Fibroblast of skin of back (primary cell): ENCODE results near the gene RASAL2.
"Not testable (repeated sequence)": the region's sequence is repeated elsewhere in the genome, so short reads cannot be mapped to it uniquely, and the experiment has no call there.

Source experiments
- DNase-seq: peaks from one replicate; pipeline ENCODE4 v3.0.0-alpha.2; 2013

The RASAL2 gene

DNA sequence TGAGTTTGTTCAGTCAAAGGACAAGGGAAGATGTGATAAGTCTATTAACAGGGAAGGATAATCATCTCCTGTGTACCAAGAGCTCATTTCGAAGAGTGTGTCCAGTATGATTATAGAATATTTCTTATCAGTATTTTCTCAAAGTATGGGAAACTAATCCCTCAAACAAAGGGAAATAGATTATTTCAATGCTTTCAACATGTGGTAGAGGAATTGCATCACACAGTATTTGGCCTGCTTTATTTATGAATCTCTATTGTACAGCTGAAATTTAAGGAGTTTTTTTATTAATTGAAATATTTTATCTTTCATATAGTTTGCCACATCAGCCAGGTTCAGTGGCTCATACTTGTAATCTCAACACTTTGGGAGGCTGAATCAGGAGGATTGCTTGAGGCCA lies 251.9 kb downstream of the RASAL2 start:
- no peak for DNase-seq

- no peak for DNase-seq
Observed at GRCh38 chr1:178349801-178350200, 255.9 kb downstream of the RASAL2 start.

DNA sequence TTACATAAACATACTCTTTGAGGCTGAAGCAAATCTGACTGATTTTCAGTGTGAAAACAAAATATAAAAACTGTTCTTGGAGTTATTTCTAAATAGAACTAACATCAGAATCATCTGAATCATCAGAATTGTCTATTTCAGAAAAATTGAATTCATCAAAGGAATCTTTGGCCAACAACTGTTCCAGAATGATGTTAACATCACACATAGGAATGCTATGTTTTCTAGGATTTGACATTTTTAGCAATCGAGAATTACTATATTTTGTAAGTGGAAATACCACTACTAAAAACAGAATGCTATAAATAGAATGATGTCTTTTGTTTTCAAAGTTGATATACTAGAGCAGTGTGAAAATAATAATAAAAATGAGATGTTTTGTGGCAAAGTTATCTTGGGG lies 258.0 kb downstream of the RASAL2 start:
- DNase-seq, result not testable (repeated sequence)

DNA sequence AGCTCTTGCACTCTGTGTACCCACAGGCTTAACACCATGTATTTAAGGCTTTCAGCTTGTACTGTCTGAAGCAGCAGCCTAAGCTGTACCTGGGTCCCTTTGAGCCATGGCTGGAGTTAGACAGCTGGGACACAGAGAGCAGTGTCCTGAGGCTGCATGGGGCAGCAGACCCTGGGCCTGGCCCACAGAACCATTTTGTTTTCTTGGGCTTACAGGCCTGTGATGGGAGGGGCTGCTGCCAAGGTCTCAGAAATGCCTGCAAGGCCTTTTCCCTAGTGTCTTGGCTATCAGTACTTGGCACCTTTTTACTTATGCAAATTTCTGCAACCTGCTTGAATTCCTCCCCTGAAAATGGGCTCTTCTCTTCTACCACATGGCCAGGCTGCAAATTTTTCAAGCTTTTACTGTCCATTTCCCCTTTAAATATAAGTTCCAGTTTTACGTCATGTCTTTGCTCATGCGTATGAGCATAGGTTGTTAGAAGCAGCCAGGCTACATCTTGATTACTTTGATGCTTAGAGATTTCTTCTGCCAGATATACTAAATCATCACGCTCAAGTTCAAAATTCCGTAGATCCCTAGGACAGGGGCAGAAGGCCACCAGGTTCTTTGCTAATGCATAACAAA lies 259.0 kb downstream of the RASAL2 start:
- DNase-seq, result no peak

- no peak for DNase-seq
Observed at GRCh38 chr1:178353524-178353923, 259.6 kb downstream of the RASAL2 start.

DNA sequence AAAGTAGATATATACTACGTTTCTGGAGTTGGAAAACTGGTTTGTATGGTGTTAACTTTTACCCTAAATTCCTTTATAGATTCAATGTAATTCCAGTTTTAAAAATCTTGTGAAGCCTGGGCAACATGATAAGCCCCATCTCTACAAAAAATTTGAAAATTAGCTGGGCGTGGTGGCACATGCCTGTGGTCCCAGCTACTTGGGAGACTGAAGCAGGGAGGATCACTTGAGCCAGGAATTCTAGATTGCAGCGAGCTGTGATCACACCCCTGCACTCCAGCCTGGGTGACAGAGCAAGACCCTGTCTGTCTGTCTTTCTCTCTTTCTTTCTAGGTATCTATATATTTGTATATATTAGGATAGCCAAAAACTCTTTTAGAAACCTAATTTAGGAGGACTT lies 260.9 kb downstream of the RASAL2 start:
- peak; percentile 73 for DNase-seq

- no peak for DNase-seq
Observed at GRCh38 chr1:178356299-178356698, 262.4 kb downstream of the RASAL2 start.

- DNase-seq, result peak; percentile 83
Observed at GRCh38 chr1:178358456-178358855, 264.6 kb downstream of the RASAL2 start.

- DNase-seq, result no peak
Observed at GRCh38 chr1:178360421-178360820, 266.5 kb downstream of the RASAL2 start.

DNA sequence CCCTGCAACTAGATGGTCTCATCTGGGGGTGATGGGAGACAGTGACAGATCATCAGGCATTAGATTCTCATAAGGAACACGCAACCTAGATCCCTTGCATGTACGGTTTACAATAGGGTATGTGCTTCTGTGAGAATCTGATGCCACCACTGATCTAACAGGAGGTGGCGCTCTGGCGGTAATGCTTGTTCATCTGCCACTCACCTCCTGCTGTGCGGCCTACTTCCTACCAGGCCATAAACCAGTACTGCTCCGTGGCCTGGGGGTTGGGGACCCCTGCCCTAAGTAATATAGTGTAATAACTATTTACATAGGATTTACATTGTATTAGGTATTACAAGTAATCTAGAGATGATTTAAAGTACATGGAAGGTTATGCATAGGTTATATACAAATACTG lies 267.9 kb downstream of the RASAL2 start:
- no peak for DNase-seq

GRCh38 chr1:178362747-178363146 lies 268.8 kb downstream of the RASAL2 start:
- DNase-seq, result peak; percentile 77

- no peak for DNase-seq
Observed at GRCh38 chr1:178364782-178365181, 270.9 kb downstream of the RASAL2 start.

DNA sequence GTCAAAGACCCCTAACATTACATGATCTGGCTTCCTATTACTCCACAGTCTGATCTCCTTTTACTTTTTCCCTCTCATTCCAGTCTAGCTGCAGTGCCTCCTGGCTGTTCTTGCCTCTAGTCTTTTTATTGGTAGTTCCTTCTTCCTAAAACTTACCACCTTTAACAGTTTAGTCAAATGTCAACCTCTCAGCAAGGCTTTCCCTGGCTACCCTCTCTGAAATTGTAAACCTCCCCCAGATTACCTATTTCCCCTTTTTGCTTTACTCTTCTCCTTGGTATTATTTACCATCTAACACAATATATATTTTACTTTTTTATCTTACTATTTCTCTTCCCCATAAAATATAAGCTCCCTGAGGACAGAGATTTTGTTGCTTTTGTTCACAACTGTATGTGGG lies 273.2 kb downstream of the RASAL2 start:
- no peak for DNase-seq

GRCh38 chr1:178368208-178368607 lies 274.3 kb downstream of the RASAL2 start:
- DNase-seq, result no peak

GRCh38 chr1:178371235-178371634 lies 277.3 kb downstream of the RASAL2 start:
- peak; percentile 52 for DNase-seq

GRCh38 chr1:178371933-178372388 lies 278.1 kb downstream of the RASAL2 start:
- no peak for DNase-seq

GRCh38 chr1:178374016-178374415 lies 280.1 kb downstream of the RASAL2 start:
- DNase-seq, result no peak

GRCh38 chr1:178376008-178376407 lies 282.1 kb downstream of the RASAL2 start:
- DNase-seq, result no peak

DNA sequence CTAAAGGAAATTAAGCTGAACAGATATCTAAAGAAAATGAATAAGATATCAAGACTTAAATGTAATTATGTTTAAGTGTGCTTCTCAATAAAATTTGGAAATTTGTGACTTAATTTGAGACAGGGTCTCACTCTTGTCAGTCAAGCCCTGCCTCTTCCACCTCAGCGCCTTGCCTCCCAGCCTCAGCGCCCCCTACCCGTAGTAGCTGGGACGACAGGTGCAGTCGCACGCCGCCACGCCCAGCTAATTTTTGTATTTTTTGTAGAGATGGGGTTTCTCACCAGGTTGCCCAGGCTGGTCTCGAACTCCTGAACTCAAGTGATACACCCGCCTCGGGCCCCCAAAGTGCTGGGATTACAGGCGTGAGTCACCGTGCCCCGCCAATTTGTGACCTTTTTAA lies 285.9 kb downstream of the RASAL2 start:
- no peak for DNase-seq

- no peak for DNase-seq
Observed at GRCh38 chr1:178382372-178382771, 288.5 kb downstream of the RASAL2 start.

GRCh38 chr1:178385662-178386061 lies 291.8 kb downstream of the RASAL2 start:
- DNase-seq, result no peak

GRCh38 chr1:178388418-178389145 lies 294.7 kb downstream of the RASAL2 start:
- peak; percentile 78 for DNase-seq

GRCh38 chr1:178389441-178389840 lies 295.5 kb downstream of the RASAL2 start:
- DNase-seq, result peak; percentile 43

- not testable (repeated sequence) for DNase-seq
Observed at GRCh38 chr1:178390280-178390679, 296.4 kb downstream of the RASAL2 start.
